HCT116 (cell line): Measurements from ENCODE around the gene RAB31. TPM values are rescaled to one million over a fixed set of nuclear protein-coding genes. Genes with fewer than 3 reads are reported as not detected.

Source experiments
- ATAC-seq: fragments of 200-7000 bp; cut with Tn5 transposase; 2 replicates; pipeline ENCODE4 v1.9.1; 2020; ENCODE audit warnings: mild to moderate bottlenecking, moderate library complexity
- BruUV-seq: library from RNA; stranded (reverse); fragments of 400-500 nt; replicated peaks from 2 replicates; lab custom pipeline; 2021; lab: Mats Ljungman, UMichigan
- CTCF ChIA-PET: fragments of 300-600 bp; sonication (Branson Sonifier 250); formaldehyde crosslinking; loops from one replicate; lab custom pipeline; 2021; ENCODE audit warnings: antibody characterized with exemption; lab: Charles Lee
- POLR2A ChIA-PET: fragments of 300-600, 350-600 bp; sonication (Branson Sonifier 250); formaldehyde crosslinking; loops from one replicate; lab custom pipeline; 2021; ENCODE audit warnings: antibody characterized with exemption; lab: Charles Lee
- RAD21 ChIA-PET, 2 experiments: fragments of 300-600 bp; sonication (Branson Sonifier 250); formaldehyde crosslinking; loops; one replicate each; lab custom pipeline; 2023; ENCODE audit warnings: low total read pairs in 2 of 2; ENCODE audit not compliant: uncharacterized antibody in 2 of 2, unreplicated experiment in 2 of 2, low non-redundant PET in 1 of 2; lab: Charles Lee
- DNase-seq: peaks from one replicate; pipeline ENCODE4 v3.0.0-alpha.2; 2010; ENCODE audit warnings: low read depth, low spot score
- H2AFZ ChIP-seq: fragments of 200-600 bp; shearing (Covaris generic), sonication (generic); 2 replicates; pipeline ENCODE4 v1.6.1; 2017; ENCODE audit warnings: low read depth, mixed run types, mixed read lengths, antibody characterized with exemption, low read length; ENCODE audit not compliant: poor library complexity, severe bottlenecking
- H3K27ac ChIP-seq: 2 replicates; pipeline ENCODE4 v1.5.1; 2012; ENCODE audit warnings: low read depth, low read length
- H3K27me3 ChIP-seq: fragments of 200-600 bp; sonication (generic); 2 replicates; pipeline ENCODE4 v1.6.1; 2016; ENCODE audit warnings: mixed run types, low read length, mixed read lengths; ENCODE audit not compliant: insufficient read depth
- H3K36me3 ChIP-seq, 2 experiments: fragments of 200-500 bp in 1 of 2; fragments of 200-600 bp in 1 of 2; sonication (Bioruptor generic) in 1 of 2; sonication (generic) in 1 of 2; 2 replicates each; pipeline versions ENCODE4 v1.5.1 to v1.6.1; 2014 to 2016; ENCODE audit warnings: low read length in 2 of 2, inconsistent platforms in 1 of 2, mixed read lengths in 1 of 2, mixed run types in 1 of 2; ENCODE audit not compliant: insufficient read depth in 2 of 2, control insufficient read depth in 1 of 2
- H3K4me1 ChIP-seq, 2 experiments: fragments of 200-600 bp in 1 of 2; sonication (generic) in 1 of 2; 2 replicates each; pipeline versions ENCODE4 v1.5.1 to v1.6.1; 2012 to 2017; ENCODE audit warnings: low read length in 2 of 2, inconsistent platforms in 1 of 2, mild to moderate bottlenecking in 1 of 2, mixed read lengths in 1 of 2, mixed run types in 1 of 2, moderate library complexity in 1 of 2; ENCODE audit not compliant: insufficient read depth in 2 of 2, control insufficient read depth in 1 of 2
- H3K4me2 ChIP-seq: fragments of 200-600 bp; sonication (generic); 2 replicates; pipeline ENCODE4 v1.6.1; 2017; ENCODE audit warnings: mixed run types, low read length, mixed read lengths
- H3K4me3 ChIP-seq, 2 experiments: fragments of 200-600 bp in 1 of 2; sonication (generic) in 1 of 2; replicated peaks in 1 of 2; 2 replicates each; pipeline ENCODE4 v1.5.1; 2011 to 2016; ENCODE audit warnings: low read length in 2 of 2, control low read depth in 1 of 2, low read depth in 1 of 2, mild to moderate bottlenecking in 1 of 2, mixed read lengths in 1 of 2, mixed run types in 1 of 2
- H3K79me2 ChIP-seq: fragments of 200-600 bp; sonication (generic); 2 replicates; pipeline ENCODE4 v1.6.1; 2017; ENCODE audit warnings: mild to moderate bottlenecking, mixed run types, low read length, moderate library complexity, mixed read lengths; ENCODE audit not compliant: insufficient read depth
- H3K9ac ChIP-seq: fragments of 200-600 bp; sonication (generic); 2 replicates; pipeline ENCODE4 v1.6.1; 2016; ENCODE audit warnings: low read length, mixed read lengths
- H3K9me2 ChIP-seq: fragments of 200-600 bp; sonication (generic), shearing (Covaris generic); 2 replicates; pipeline ENCODE4 v1.6.1; 2017; ENCODE audit warnings: mixed run types, mild to moderate bottlenecking, moderate library complexity; ENCODE audit not compliant: insufficient read depth
- H3K9me3 ChIP-seq, 2 experiments: fragments of 200-500 bp in 1 of 2; fragments of 200-600 bp in 1 of 2; sonication (Bioruptor generic) in 1 of 2; sonication (generic) in 1 of 2; 2 replicates each; pipeline ENCODE4 v1.6.1; 2014 to 2017; ENCODE audit warnings: low read length in 2 of 2, mixed read lengths in 2 of 2, inconsistent platforms in 1 of 2, low read depth in 1 of 2, mild to moderate bottlenecking in 1 of 2, mixed run types in 1 of 2, moderate library complexity in 1 of 2; ENCODE audit not compliant: control insufficient read depth in 1 of 2, insufficient read depth in 1 of 2
- H4K20me1 ChIP-seq: fragments of 200-600 bp; sonication (generic), shearing (Covaris generic); 2 replicates; pipeline ENCODE4 v1.6.1; 2017; ENCODE audit warnings: mixed run types, mild to moderate bottlenecking, moderate library complexity; ENCODE audit not compliant: insufficient read depth
- CBX3 ChIP-seq: IDR thresholded peaks from 2 replicates; pipeline ENCODE4 v1.6.1; 2012; ENCODE audit warnings: low read depth
- CEBPB ChIP-seq: IDR thresholded peaks from 2 replicates; pipeline ENCODE4 v1.6.1; 2012; ENCODE audit warnings: low read depth
- CTCF ChIP-seq, 3 experiments: fragments of 200-600 bp in 1 of 3; sonication (generic) in 1 of 3; IDR thresholded peaks in 2 of 3; conservative IDR thresholded peaks in 1 of 3; 2 replicates each; pipeline ENCODE4 v1.5.1; 2012 to 2017; ENCODE audit warnings: low read depth in 2 of 3, low read length in 2 of 3, antibody characterized with exemption in 1 of 3, borderline replicate concordance in 1 of 3, control low read depth in 1 of 3, mild to moderate bottlenecking in 1 of 3, mixed read lengths in 1 of 3, mixed run types in 1 of 3, moderate library complexity in 1 of 3; ENCODE audit not compliant: insufficient read depth in 1 of 3
- ELF1 ChIP-seq: IDR thresholded peaks from 2 replicates; pipeline ENCODE4 v1.6.1; 2012; ENCODE audit warnings: low read depth, borderline replicate concordance
- YY1 ChIP-seq: IDR thresholded peaks from 2 replicates; pipeline ENCODE4 v1.6.1; 2011; ENCODE audit warnings: low read length, low read depth, moderate library complexity, mild to moderate bottlenecking; ENCODE audit not compliant: insufficient replicate concordance; ENCODE audit errors: extremely low read depth
- ZBTB33 ChIP-seq: IDR thresholded peaks from 2 replicates; pipeline ENCODE4 v1.6.1; 2011; ENCODE audit warnings: mild to moderate bottlenecking, low read length, moderate library complexity; ENCODE audit not compliant: insufficient replicate concordance; ENCODE audit errors: extremely low read depth
- intact Hi-C: fragments of 100-400 bp; cut with micrococcal nuclease; formaldehyde crosslinking; loops from 2 replicates; pipeline ENCODE4 v1.10.0; 2022
- total RNA-seq: library from RNA; stranded (reverse); gene quantifications from one replicate; pipeline ENCODE4 v1.2.1, GENCODE V29; 2021; ENCODE audit not compliant: unreplicated experiment

The RAB31 gene
- total RNA-seq, 1 experiment from 2014 or later, result 46.9 TPM

- Histone ChIP-seq H4K20me1 (no peaks in the 10 kb centered on the region), H3K4me2 (peak overlapping the region; percentile 78; the same call in 1 of the 2 replicates), H3K27ac (peak overlapping the region; percentile 87), H3K36me3 (no peaks in the 10 kb centered on the region), H3K79me2 (no peaks in the 10 kb centered on the region), H3K4me1 (peaks cover 59 to 76% of the 10 kb centered on the region in 2 experiments), H3K9ac (0 out of 2 replicates have a peak overlapping the region, but pooled peaks have one; percentile 53), H3K9me2 (no peaks in the 10 kb centered on the region), H2AFZ (no peak overlapping the region), H3K4me3 (no peak overlapping the region), H3K27me3 (no peaks in the 10 kb centered on the region), H3K9me3 (no peaks in the 10 kb centered on the region)
- no peak for TF ChIP-seq CTCF (IDR thresholded peaks at IDR 0.05 in 2 of 3, conservative IDR thresholded peaks at IDR 0.05 in 1 of 3; ENCODE audit: borderline replicate concordance in 1 of 3, insufficient read depth in 1 of 3, low read depth in 2 of 3, low read length in 2 of 3)
- TF ChIP-seq ZBTB33, result no peak
- no peak for TF ChIP-seq ELF1
- no peak for TF ChIP-seq CEBPB
- TF ChIP-seq CBX3, result no peak
- no peak for TF ChIP-seq YY1
- no peak for ATAC-seq
- RAD21 ChIA-PET, result no interaction called here
- intact Hi-C loops, result loop anchor here (10.0 kb wide), 1 partner anchor 128 kb away; no protein-coding TSS in a partner anchor
- DNase-seq, result no peak
- CTCF ChIA-PET, result interaction anchor here (1.8 kb wide), 1 partner anchor 88 kb away, joined by 3 read pairs; the partner anchor contains the start of gene VAPA
- POLR2A ChIA-PET, result interaction anchor here (2.1 kb wide), 1 partner anchor 43 kb away, joined by 10 read pairs; no protein-coding TSS in a partner anchor
- no TSS peak for BruUV-seq
Measured at GRCh38 chr18:9826685-9827084, 118.6 kb downstream of the RAB31 start.
